ENCODE measurements around the gene RBM20.

GRCh38 chr10:110735620-110736027 is 91.5 kb downstream of the RBM20 start:
- TF ChIP-seq POLR2AphosphoS5 (IDR thresholded peaks at IDR 0.05) (no peak), POLR2A (IDR thresholded peaks at IDR 0.05) (no peak), CTCF (IDR thresholded peaks at IDR 0.05) (no peak)

All from stomach (tissue), 4 donors.